NT2/D1 (cell line): Measurements from ENCODE around the gene EML1.
"Not testable (repeated sequence)": the region's sequence is repeated elsewhere in the genome, so short reads cannot be mapped to it uniquely, and the experiment has no call there.

Experiments used
- DNase-seq: peaks from one replicate; pipeline ENCODE4 v3.0.0-alpha.2; 2011; ENCODE audit warnings: low read depth, low spot score
- H3K27me3 ChIP-seq: 2 replicates; pipeline ENCODE4 v1.6.0; 2011; ENCODE audit warnings: mild to moderate bottlenecking; ENCODE audit not compliant: insufficient read length, insufficient read depth
- H3K36me3 ChIP-seq: 2 replicates; pipeline ENCODE4 v1.6.1; 2011; ENCODE audit warnings: mild to moderate bottlenecking, low read length, mixed read lengths; ENCODE audit not compliant: insufficient read depth, insufficient read length
- H3K4me1 ChIP-seq: 2 replicates; pipeline ENCODE4 v1.5.1; 2011; ENCODE audit not compliant: insufficient read depth, insufficient read length
- H3K4me3 ChIP-seq: 2 replicates; pipeline ENCODE4 v1.5.1; 2011; ENCODE audit warnings: low read depth; ENCODE audit not compliant: insufficient read length
- H3K9ac ChIP-seq: 2 replicates; pipeline ENCODE4 v1.6.0; 2011; ENCODE audit warnings: low read depth; ENCODE audit not compliant: insufficient read length
- H3K9me3 ChIP-seq: 2 replicates; pipeline ENCODE4 v1.5.1; 2011; ENCODE audit warnings: mild to moderate bottlenecking, low read length; ENCODE audit not compliant: insufficient read depth
- SUZ12 ChIP-seq: IDR thresholded peaks from 2 replicates; pipeline ENCODE4 v1.6.1; 2011; ENCODE audit not compliant: insufficient read length, insufficient read depth; ENCODE audit errors: extremely low read depth
- YY1 ChIP-seq: IDR thresholded peaks from 2 replicates; pipeline ENCODE4 v1.6.1; 2011; ENCODE audit not compliant: insufficient read length, insufficient read depth
- ZNF274 ChIP-seq: IDR thresholded peaks from 2 replicates; pipeline ENCODE4 v1.6.1; 2011; ENCODE audit warnings: mild to moderate bottlenecking, low read depth, low read length

Gene EML1

GRCh38 chr14:99758121-99758821 is 34.9 kb upstream of the EML1 start:
- DNase-seq, result peak; percentile 56

GRCh38 chr14:99758872-99759545 is 34.2 kb upstream of the EML1 start:
- Histone ChIP-seq H3K9me3 (no peaks in the 10 kb centered on the region), H3K9ac (peak overlapping the region; percentile 32), H3K4me3 (no peak overlapping the region), H3K27me3 (no peaks in the 10 kb centered on the region), H3K4me1 (peaks cover 12% of the 10 kb centered on the region), H3K36me3 (no peaks in the 10 kb centered on the region)
- no peak for TF ChIP-seq ZNF274
- TF ChIP-seq SUZ12, result no peak
- no peak for TF ChIP-seq YY1
- DNase-seq, result no peak

More at GRCh38 chr14:99758121-99758821, 34.9 kb upstream of the EML1 start:
- Histone ChIP-seq H3K9ac (peak overlapping the region; percentile 32), H3K9me3 (no peaks in the 10 kb centered on the region), H3K27me3 (no peaks in the 10 kb centered on the region), H3K36me3 (no peaks in the 10 kb centered on the region), H3K4me3 (no peak overlapping the region), H3K4me1 (peaks cover 19% of the 10 kb centered on the region)
- TF ChIP-seq SUZ12 (no peak), ZNF274 (no peak), YY1 (no peak)

- DNase-seq, result no peak
- Histone ChIP-seq H3K9ac (no peak overlapping the region), H3K9me3 (no peaks in the 10 kb centered on the region), H3K4me3 (no peak overlapping the region), H3K36me3 (no peaks in the 10 kb centered on the region), H3K27me3 (no peaks in the 10 kb centered on the region), H3K4me1 (peaks cover 12% of the 10 kb centered on the region)
- TF ChIP-seq SUZ12, result no peak
- no peak for TF ChIP-seq ZNF274
- no peak for TF ChIP-seq YY1
Observed at GRCh38 chr14:99759546-99759925, 33.7 kb upstream of the EML1 start.

GRCh38 chr14:99760817-99761216 is 32.4 kb upstream of the EML1 start:
- peaks cover 12% of the 10 kb centered on the region for H3K4me1 ChIP-seq
- DNase-seq, result no peak
- no peaks in the 10 kb centered on the region for H3K27me3 ChIP-seq
- no peaks in the 10 kb centered on the region for H3K36me3 ChIP-seq
- H3K9me3 ChIP-seq, result no peaks in the 10 kb centered on the region
- TF ChIP-seq YY1, result no peak
- no peak for TF ChIP-seq ZNF274
- no peak for TF ChIP-seq SUZ12
- no peak overlapping the region for H3K4me3 ChIP-seq
- H3K9ac ChIP-seq, result no peak overlapping the region

GRCh38 chr14:99762911-99763310 is 30.3 kb upstream of the EML1 start:
- DNase-seq, H3K9ac ChIP-seq, H3K4me3 ChIP-seq, H3K9me3 ChIP-seq, H3K27me3 ChIP-seq, H3K36me3 ChIP-seq: not testable (repeated sequence)
- H3K4me1 ChIP-seq, result peaks cover 11% of the 10 kb centered on the region

GRCh38 chr14:99763527-99764221 is 29.5 kb upstream of the EML1 start:
- no peak overlapping the region for H3K4me3 ChIP-seq
- no peak overlapping the region for H3K9ac ChIP-seq
- no peak for DNase-seq
- H3K27me3 ChIP-seq, result no peaks in the 10 kb centered on the region
- H3K36me3 ChIP-seq, result no peaks in the 10 kb centered on the region
- no peak for TF ChIP-seq SUZ12
- H3K4me1 ChIP-seq, result peaks cover 6% of the 10 kb centered on the region
- H3K9me3 ChIP-seq, result no peaks in the 10 kb centered on the region

- H3K27me3 ChIP-seq, result no peaks in the 10 kb centered on the region
- no peaks in the 10 kb centered on the region for H3K36me3 ChIP-seq
- H3K4me1 ChIP-seq, result peaks cover 4% of the 10 kb centered on the region
- H3K4me3 ChIP-seq, result no peak overlapping the region
- no peaks in the 10 kb centered on the region for H3K9me3 ChIP-seq
- no peak overlapping the region for H3K9ac ChIP-seq
- DNase-seq, result no peak
- TF ChIP-seq ZNF274, result no peak
- TF ChIP-seq YY1, result no peak
- TF ChIP-seq SUZ12, result no peak
Observed at GRCh38 chr14:99764222-99764706, 28.9 kb upstream of the EML1 start.
